ENCODE results near the gene TMEM109.

TMEM109 gene

GRCh38 chr11:60872124-60872960 is 41.6 kb upstream of the TMEM109 start:
- H3K36me3 ChIP-seq (ENCODE audit: control insufficient read depth, low read depth, low read length), result no peaks in the 10 kb centered on the region
- H3K27me3 ChIP-seq (ENCODE audit: control insufficient read depth, insufficient read depth, low read length), result no peaks in the 10 kb centered on the region
- no peaks in the 10 kb centered on the region for H3K9me3 ChIP-seq (ENCODE audit: control insufficient read depth, low read depth, low read length)
- H3K4me1 ChIP-seq (ENCODE audit: control insufficient read depth, low read depth, low read length), result no peaks in the 10 kb centered on the region
- H3K9ac ChIP-seq (ENCODE audit: low read length), result no peak overlapping the region
- no peak overlapping the region for H3K4me3 ChIP-seq (ENCODE audit: low read length)
- no peak overlapping the region for H3K27ac ChIP-seq (ENCODE audit: low read length)

- Histone ChIP-seq H3K9me3 (ENCODE audit: control insufficient read depth, low read depth, low read length) (no peaks in the 10 kb centered on the region), H3K9ac (ENCODE audit: low read length) (no peak overlapping the region), H3K27me3 (ENCODE audit: control insufficient read depth, insufficient read depth, low read length) (no peaks in the 10 kb centered on the region), H3K4me1 (ENCODE audit: control insufficient read depth, low read depth, low read length) (no peaks in the 10 kb centered on the region), H3K4me3 (ENCODE audit: low read length) (no peak overlapping the region), H3K36me3 (ENCODE audit: control insufficient read depth, low read depth, low read length) (no peaks in the 10 kb centered on the region), H3K27ac (ENCODE audit: low read length) (no peak overlapping the region)
These were observed 40.9 kb upstream of the TMEM109 start for GRCh38 chr11:60872961-60873524.

GRCh38 chr11:60873533-60873932 is 40.4 kb upstream of the TMEM109 start:
- Histone ChIP-seq H3K4me3 (ENCODE audit: low read length) (no peak overlapping the region), H3K4me1 (ENCODE audit: control insufficient read depth, low read depth, low read length) (no peaks in the 10 kb centered on the region), H3K9me3 (ENCODE audit: control insufficient read depth, low read depth, low read length) (no peaks in the 10 kb centered on the region), H3K27me3 (ENCODE audit: control insufficient read depth, insufficient read depth, low read length) (no peaks in the 10 kb centered on the region), H3K27ac (ENCODE audit: low read length) (no peak overlapping the region), H3K9ac (ENCODE audit: low read length) (no peak overlapping the region), H3K36me3 (ENCODE audit: control insufficient read depth, low read depth, low read length) (no peaks in the 10 kb centered on the region)

GRCh38 chr11:60874421-60875365 is 39.3 kb upstream of the TMEM109 start:
- Histone ChIP-seq H3K36me3 (ENCODE audit: control insufficient read depth, low read depth, low read length) (peaks cover 4% of the 10 kb centered on the region), H3K27me3 (ENCODE audit: control insufficient read depth, insufficient read depth, low read length) (no peaks in the 10 kb centered on the region), H3K9ac (ENCODE audit: low read length) (no peak overlapping the region), H3K4me3 (ENCODE audit: low read length) (no peak overlapping the region), H3K27ac (ENCODE audit: low read length) (no peak overlapping the region), H3K9me3 (ENCODE audit: control insufficient read depth, low read depth, low read length) (no peaks in the 10 kb centered on the region), H3K4me1 (ENCODE audit: control insufficient read depth, low read depth, low read length) (no peaks in the 10 kb centered on the region)

- Histone ChIP-seq H3K9me3 (ENCODE audit: control insufficient read depth, low read depth, low read length) (no peaks in the 10 kb centered on the region), H3K9ac (ENCODE audit: low read length) (no peak overlapping the region), H3K27ac (ENCODE audit: low read length) (no peak overlapping the region), H3K4me1 (ENCODE audit: control insufficient read depth, low read depth, low read length) (no peaks in the 10 kb centered on the region), H3K27me3 (ENCODE audit: control insufficient read depth, insufficient read depth, low read length) (no peaks in the 10 kb centered on the region), H3K36me3 (ENCODE audit: control insufficient read depth, low read depth, low read length) (peaks cover 4% of the 10 kb centered on the region), H3K4me3 (ENCODE audit: low read length) (no peak overlapping the region)
These were observed 38.4 kb upstream of the TMEM109 start for GRCh38 chr11:60875366-60876167.

- no peak overlapping the region for H3K4me3 ChIP-seq (ENCODE audit: low read length)
- H3K9ac ChIP-seq (ENCODE audit: low read length), result no peak overlapping the region
- H3K9me3 ChIP-seq (ENCODE audit: control insufficient read depth, low read depth, low read length), result no peaks in the 10 kb centered on the region
- H3K36me3 ChIP-seq (ENCODE audit: control insufficient read depth, low read depth, low read length), result peaks cover 4% of the 10 kb centered on the region
- H3K27ac ChIP-seq (ENCODE audit: low read length), result no peak overlapping the region
- no peaks in the 10 kb centered on the region for H3K27me3 ChIP-seq (ENCODE audit: control insufficient read depth, insufficient read depth, low read length)
- H3K4me1 ChIP-seq (ENCODE audit: control insufficient read depth, low read depth, low read length), result no peaks in the 10 kb centered on the region
These were observed 37.8 kb upstream of the TMEM109 start for GRCh38 chr11:60876168-60876485.

GRCh38 chr11:60878245-60879101 is 35.5 kb upstream of the TMEM109 start:
- H3K27me3 ChIP-seq (ENCODE audit: control insufficient read depth, insufficient read depth, low read length), result no peaks in the 10 kb centered on the region
- H3K9ac ChIP-seq (ENCODE audit: low read length), result no peak overlapping the region
- no peaks in the 10 kb centered on the region for H3K4me1 ChIP-seq (ENCODE audit: control insufficient read depth, low read depth, low read length)
- no peak overlapping the region for H3K27ac ChIP-seq (ENCODE audit: low read length)
- H3K9me3 ChIP-seq (ENCODE audit: control insufficient read depth, low read depth, low read length), result no peaks in the 10 kb centered on the region
- H3K36me3 ChIP-seq (ENCODE audit: control insufficient read depth, low read depth, low read length), result peaks cover 4% of the 10 kb centered on the region
- H3K4me3 ChIP-seq (ENCODE audit: low read length), result no peak overlapping the region

GRCh38 chr11:60879104-60879503 is 34.9 kb upstream of the TMEM109 start:
- Histone ChIP-seq H3K27ac (ENCODE audit: low read length) (no peak overlapping the region), H3K9ac (ENCODE audit: low read length) (no peak overlapping the region), H3K36me3 (ENCODE audit: control insufficient read depth, low read depth, low read length) (peaks cover 4% of the 10 kb centered on the region)

GRCh38 chr11:60879971-60880588 is 33.9 kb upstream of the TMEM109 start:
- Histone ChIP-seq H3K27ac (ENCODE audit: low read length) (no peak overlapping the region), H3K9ac (ENCODE audit: low read length) (no peak overlapping the region), H3K4me3 (ENCODE audit: low read length) (no peak overlapping the region), H3K9me3 (ENCODE audit: control insufficient read depth, low read depth, low read length) (no peaks in the 10 kb centered on the region), H3K4me1 (ENCODE audit: control insufficient read depth, low read depth, low read length) (no peaks in the 10 kb centered on the region), H3K36me3 (ENCODE audit: control insufficient read depth, low read depth, low read length) (peaks cover 4% of the 10 kb centered on the region), H3K27me3 (ENCODE audit: control insufficient read depth, insufficient read depth, low read length) (no peaks in the 10 kb centered on the region)

More at GRCh38 chr11:60879104-60879503, 34.9 kb upstream of the TMEM109 start:
- Histone ChIP-seq H3K4me1 (ENCODE audit: control insufficient read depth, low read depth, low read length) (no peaks in the 10 kb centered on the region), H3K27me3 (ENCODE audit: control insufficient read depth, insufficient read depth, low read length) (no peaks in the 10 kb centered on the region), H3K4me3 (ENCODE audit: low read length) (no peak overlapping the region), H3K9me3 (ENCODE audit: control insufficient read depth, low read depth, low read length) (no peaks in the 10 kb centered on the region)

- H3K4me1 ChIP-seq (ENCODE audit: control insufficient read depth, low read depth, low read length), result no peaks in the 10 kb centered on the region
- H3K9me3 ChIP-seq (ENCODE audit: control insufficient read depth, low read depth, low read length), result no peaks in the 10 kb centered on the region
- no peak overlapping the region for H3K27ac ChIP-seq (ENCODE audit: low read length)
- no peaks in the 10 kb centered on the region for H3K27me3 ChIP-seq (ENCODE audit: control insufficient read depth, insufficient read depth, low read length)
- H3K9ac ChIP-seq (ENCODE audit: low read length), result no peak overlapping the region
- H3K36me3 ChIP-seq (ENCODE audit: control insufficient read depth, low read depth, low read length), result peaks cover 4% of the 10 kb centered on the region
- H3K4me3 ChIP-seq (ENCODE audit: low read length), result no peak overlapping the region
These were observed 33.2 kb upstream of the TMEM109 start for GRCh38 chr11:60880643-60881282.

All from iPS-18a (cell line).